Vagina (tissue), 2 donors: Measurements from ENCODE around the gene CCNL1. TPM values are rescaled to one million over a fixed set of nuclear protein-coding genes. Genes with fewer than 3 reads are reported as not detected.
"Not testable (repeated sequence)": the region's sequence is repeated elsewhere in the genome, so short reads cannot be mapped to it uniquely, and the experiment has no call there.

Experiments used
- DNase-seq, 2 donors: peaks; one replicate each; pipeline ENCODE4 v3.0.0-alpha.2; 2017; ENCODE audit errors: extremely low spot score in 2 of 2
- H3K27ac ChIP-seq: fragments of 200-600 bp; sonication (generic); one replicate; pipeline ENCODE4 v1.5.1; 2019
- H3K27me3 ChIP-seq: fragments of 200-600 bp; sonication (generic); one replicate; pipeline ENCODE4 v1.5.1; 2019
- H3K36me3 ChIP-seq, 2 donors: fragments of 200-600 bp; sonication (generic); one replicate each; pipeline ENCODE4 v1.5.1; 2017 to 2019
- H3K4me1 ChIP-seq: fragments of 200-600 bp; sonication (generic); one replicate; pipeline ENCODE4 v1.5.1; 2019
- H3K4me3 ChIP-seq, 2 donors: fragments of 200-600 bp; sonication (generic); 1 replicate in 1 of 2; 2 replicates in 1 of 2; pipeline ENCODE4 v1.5.1; 2016 to 2019
- H3K9me3 ChIP-seq: fragments of 200-600 bp; sonication (generic); one replicate; pipeline ENCODE4 v1.5.1; 2019
- POLR2A ChIP-seq, 2 donors: fragments of 450-650 bp; IDR thresholded peaks; one replicate each; pipeline ENCODE4 v1.6.1; 2017; ENCODE audit warnings: antibody characterized with exemption in 2 of 2, mild to moderate bottlenecking in 2 of 2, moderate library complexity in 2 of 2
- POLR2AphosphoS5 ChIP-seq, 2 donors: sonication (generic); formaldehyde crosslinking; IDR thresholded peaks; one replicate each; pipeline ENCODE4 v1.9.0; 2017; ENCODE audit warnings: antibody characterized with exemption in 2 of 2, mild to moderate bottlenecking in 2 of 2, low read depth in 1 of 2; ENCODE audit not compliant: insufficient read depth in 1 of 2
- intact Hi-C: fragments of 100-400 bp; cut with DNase I; formaldehyde crosslinking; loops from one replicate; pipeline ENCODE4 v1.15.1; 2023
- total RNA-seq: library from RNA; depleted of rRNA; stranded (reverse); fragments of >200 nt; gene quantifications from one replicate; pipeline ENCODE4 v1.2.3, GENCODE V29; 2016
- TF ChIP-seq, protein P1 (sequence below), 3 experiments: fragments of 450-650 bp in 2 of 3; fragments of 200-600 bp in 1 of 3; sonication (generic) in 1 of 3; IDR thresholded peaks; one replicate each; pipeline ENCODE4 v1.5.1; 2017 to 2019; ENCODE audit warnings: antibody characterized with exemption in 3 of 3, mild to moderate bottlenecking in 2 of 3, moderate library complexity in 2 of 3

The CCNL1 gene
- total RNA-seq, 1 donor from 2014 or later, result 269 TPM

DNA sequence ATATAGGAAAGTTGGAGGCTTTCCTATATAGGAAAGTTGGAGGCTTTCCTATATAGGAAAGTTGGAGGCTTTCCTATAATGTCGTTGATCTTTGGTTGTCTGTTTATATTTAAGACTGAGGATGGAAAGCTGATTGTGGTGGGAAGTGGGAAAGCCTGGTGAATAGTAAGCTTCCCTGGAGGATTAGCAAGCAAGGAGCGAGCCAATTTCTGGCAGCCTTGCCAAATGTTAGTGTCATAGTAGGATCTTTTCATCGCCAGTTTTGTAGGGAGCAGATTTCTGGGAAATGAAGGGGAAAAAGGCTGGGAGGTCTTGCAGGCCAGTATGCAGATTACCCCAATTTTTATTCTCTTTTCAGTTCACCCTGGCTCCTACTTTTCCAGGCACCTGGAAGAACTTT lies 39.9 kb upstream of the CCNL1 start:
- Histone ChIP-seq H3K27me3 (no peaks in the 10 kb centered on the region), H3K4me1 (no peaks in the 10 kb centered on the region), H3K27ac (no peak overlapping the region), H3K9me3 (no peaks in the 10 kb centered on the region), H3K4me3 (no peak overlapping the region), H3K36me3 (no peaks in the 10 kb centered on the region)
- DNase-seq, result no peak
- intact Hi-C loops, result no loop called here
- TF ChIP-seq, protein P1, sequence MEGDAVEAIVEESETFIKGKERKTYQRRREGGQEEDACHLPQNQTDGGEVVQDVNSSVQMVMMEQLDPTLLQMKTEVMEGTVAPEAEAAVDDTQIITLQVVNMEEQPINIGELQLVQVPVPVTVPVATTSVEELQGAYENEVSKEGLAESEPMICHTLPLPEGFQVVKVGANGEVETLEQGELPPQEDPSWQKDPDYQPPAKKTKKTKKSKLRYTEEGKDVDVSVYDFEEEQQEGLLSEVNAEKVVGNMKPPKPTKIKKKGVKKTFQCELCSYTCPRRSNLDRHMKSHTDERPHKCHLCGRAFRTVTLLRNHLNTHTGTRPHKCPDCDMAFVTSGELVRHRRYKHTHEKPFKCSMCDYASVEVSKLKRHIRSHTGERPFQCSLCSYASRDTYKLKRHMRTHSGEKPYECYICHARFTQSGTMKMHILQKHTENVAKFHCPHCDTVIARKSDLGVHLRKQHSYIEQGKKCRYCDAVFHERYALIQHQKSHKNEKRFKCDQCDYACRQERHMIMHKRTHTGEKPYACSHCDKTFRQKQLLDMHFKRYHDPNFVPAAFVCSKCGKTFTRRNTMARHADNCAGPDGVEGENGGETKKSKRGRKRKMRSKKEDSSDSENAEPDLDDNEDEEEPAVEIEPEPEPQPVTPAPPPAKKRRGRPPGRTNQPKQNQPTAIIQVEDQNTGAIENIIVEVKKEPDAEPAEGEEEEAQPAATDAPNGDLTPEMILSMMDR (IDR thresholded peaks at IDR 0.05), result no peak
- TF ChIP-seq POLR2A (IDR thresholded peaks at IDR 0.05) (no peak), POLR2AphosphoS5 (IDR thresholded peaks at IDR 0.05; ENCODE audit: insufficient read depth in 1 of 2, low read depth in 1 of 2) (no peak)

DNA sequence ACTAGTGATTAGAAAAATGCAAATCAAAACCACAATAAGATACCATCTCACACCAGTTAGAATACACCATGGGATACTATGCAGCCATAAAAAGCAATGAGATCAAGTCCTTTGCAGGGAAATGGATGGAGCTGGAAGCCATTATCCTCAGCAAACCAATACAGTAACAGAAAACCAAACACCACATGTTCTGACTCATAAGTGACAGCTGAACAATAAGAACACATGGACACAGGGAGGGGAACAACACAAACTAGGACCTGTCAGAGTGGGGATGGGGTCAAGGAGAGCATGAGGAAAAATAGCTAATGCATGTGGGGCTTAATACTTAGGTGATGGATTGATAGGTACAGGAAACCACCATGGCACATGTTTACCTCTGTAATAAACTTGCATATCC lies 36.0 kb upstream of the CCNL1 start:
- no peak overlapping the region for H3K4me3 ChIP-seq
- H3K4me1 ChIP-seq, result no peaks in the 10 kb centered on the region
- no peaks in the 10 kb centered on the region for H3K36me3 ChIP-seq
- no peak for DNase-seq
- H3K27ac ChIP-seq, result no peak overlapping the region
- TF ChIP-seq POLR2AphosphoS5 (IDR thresholded peaks at IDR 0.05; ENCODE audit: insufficient read depth in 1 of 2, low read depth in 1 of 2), result no peak
- TF ChIP-seq POLR2A (IDR thresholded peaks at IDR 0.05), result no peak
- TF ChIP-seq, protein P1 (IDR thresholded peaks at IDR 0.05), result no peak
- intact Hi-C loops, result no loop called here
- H3K27me3 ChIP-seq, result no peaks in the 10 kb centered on the region
- peaks cover 4% of the 10 kb centered on the region for H3K9me3 ChIP-seq

GRCh38 chr3:157191149-157191548 lies 31.2 kb upstream of the CCNL1 start:
- H3K4me1 ChIP-seq, H3K27ac ChIP-seq, H3K27me3 ChIP-seq, H3K9me3 ChIP-seq, DNase-seq, intact Hi-C loops, H3K36me3 ChIP-seq, H3K4me3 ChIP-seq: not testable (repeated sequence)

DNA sequence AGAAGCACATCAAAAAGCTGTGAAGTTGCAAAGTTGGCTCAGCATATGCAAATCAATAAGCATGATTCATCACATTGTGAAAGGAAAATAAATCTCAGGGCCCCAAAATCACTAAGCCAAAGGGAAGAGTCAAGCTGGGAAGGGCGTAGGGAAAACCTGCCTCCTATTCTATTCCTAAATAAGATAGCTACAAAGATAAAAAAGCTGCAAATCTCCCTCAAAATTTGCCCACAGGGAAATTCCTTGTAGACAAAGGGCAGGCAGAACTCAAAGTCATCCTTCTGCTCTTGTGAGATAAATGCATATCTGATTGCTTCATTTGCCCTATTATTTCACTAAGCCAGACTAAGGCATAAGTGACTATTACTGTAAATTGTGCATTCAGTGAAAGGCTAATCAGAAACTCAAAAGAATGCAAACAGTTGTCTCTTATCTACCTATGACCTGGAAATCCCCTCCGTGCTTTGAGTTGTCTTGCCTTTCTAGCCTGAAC lies 30.5 kb upstream of the CCNL1 start:
- intact Hi-C loops, result no loop called here
- Histone ChIP-seq H3K4me1 (no peaks in the 10 kb centered on the region), H3K36me3 (peaks cover 0 to 2% of the 10 kb centered on the region in 2 donors), H3K27ac (no peak overlapping the region), H3K4me3 (no peak overlapping the region), H3K27me3 (no peaks in the 10 kb centered on the region), H3K9me3 (peaks cover 4% of the 10 kb centered on the region)
- no peak for DNase-seq
- TF ChIP-seq POLR2A (IDR thresholded peaks at IDR 0.05) (no peak), POLR2AphosphoS5 (IDR thresholded peaks at IDR 0.05; ENCODE audit: insufficient read depth in 1 of 2, low read depth in 1 of 2) (no peak)
- TF ChIP-seq, protein P1 (IDR thresholded peaks at IDR 0.05), result no peak

- TF ChIP-seq POLR2AphosphoS5 (IDR thresholded peaks at IDR 0.05; ENCODE audit: insufficient read depth in 1 of 2, low read depth in 1 of 2), result no peak
- no peak for TF ChIP-seq POLR2A (IDR thresholded peaks at IDR 0.05)
- TF ChIP-seq, protein P1 (IDR thresholded peaks at IDR 0.05), result no peak
- peaks cover 0 to 11% of the 10 kb centered on the region in 2 donors for H3K36me3 ChIP-seq
- H3K4me1 ChIP-seq, result no peaks in the 10 kb centered on the region
- no peak overlapping the region for H3K4me3 ChIP-seq
- H3K27ac ChIP-seq, result no peak overlapping the region
- H3K9me3 ChIP-seq, result peaks cover 4% of the 10 kb centered on the region
- intact Hi-C loops, result no loop called here
- no peaks in the 10 kb centered on the region for H3K27me3 ChIP-seq
- DNase-seq, result no peak
Observed at GRCh38 chr3:157188391-157188790, 28.4 kb upstream of the CCNL1 start.
